Left kidney (tissue), 2 donors: ENCODE data around the gene ARHGAP45. TPM values are rescaled to one million over a fixed set of nuclear protein-coding genes. Genes with fewer than 3 reads are reported as not detected.

Experiments
- DNase-seq: peaks from one replicate; pipeline ENCODE4 v3.0.0-alpha.2; 2013
- polyA plus RNA-seq: library from polyadenylated mRNA; unstranded; fragments of 120-200 nt; gene quantifications from one replicate; pipeline ENCODE4 v1.2.1, GENCODE V29; 2013; ENCODE audit not compliant: insufficient read length

The ARHGAP45 gene
- polyA plus RNA-seq, 1 donor, result 7.2 TPM

GRCh38 chr19:1085676-1086442, 18.9 kb downstream of the ARHGAP45 start:
- DNase-seq, result no peak

DNA sequence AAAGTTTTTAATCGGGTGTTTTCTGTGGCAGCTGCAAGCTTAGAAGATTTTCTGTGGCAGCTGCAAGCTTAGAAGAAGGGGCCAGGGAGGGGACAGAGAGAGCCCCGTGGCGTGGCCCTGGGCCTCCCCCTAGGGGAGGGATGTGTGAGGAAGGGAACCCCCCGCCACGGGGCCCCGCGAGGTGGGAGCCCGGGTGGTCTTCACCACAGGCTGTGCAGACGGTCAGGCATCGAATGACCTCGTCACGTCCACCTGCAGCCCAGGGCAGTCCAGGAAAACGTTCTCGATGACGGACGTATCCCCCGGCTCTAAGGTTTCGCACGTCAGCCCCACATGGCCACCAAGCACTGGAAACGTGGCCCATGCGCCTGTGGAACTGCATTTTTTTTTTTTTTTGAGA, 19.6 kb downstream of the ARHGAP45 start:
- DNase-seq, result no peak

GRCh38 chr19:1087813-1088415, 20.9 kb downstream of the ARHGAP45 start:
- no peak for DNase-seq

DNA sequence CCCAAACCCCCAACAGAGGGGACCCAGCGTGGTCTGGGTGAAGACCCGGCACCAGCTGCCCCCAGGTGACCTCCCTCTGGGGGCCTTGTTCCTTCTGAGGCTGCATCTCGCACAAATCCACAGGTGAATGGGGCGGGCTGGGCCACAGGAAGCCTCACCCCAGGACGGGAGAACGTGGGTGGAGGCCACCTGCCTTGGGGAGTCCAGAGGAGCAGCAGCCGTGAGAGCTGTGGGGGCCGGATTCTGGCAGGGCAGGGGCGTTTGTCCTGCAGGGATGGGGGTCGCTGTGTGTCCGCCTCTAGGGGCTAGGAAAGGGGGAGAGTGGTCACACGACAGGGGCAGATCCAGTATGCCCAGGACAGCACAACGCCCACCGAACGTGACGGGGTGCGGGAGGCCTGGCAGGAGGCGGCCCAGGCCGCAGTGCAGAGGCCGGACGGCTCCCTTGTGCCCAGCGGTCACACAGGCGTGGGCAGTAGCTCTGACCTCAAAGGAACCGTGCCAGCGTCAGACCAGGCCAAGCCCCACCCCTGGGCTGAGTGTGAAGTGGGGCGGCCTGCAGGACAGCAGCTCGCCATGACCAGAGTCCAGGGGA, 21.5 kb downstream of the ARHGAP45 start:
- no peak for DNase-seq

- DNase-seq, result no peak
Measured at GRCh38 chr19:1089126-1089771, 22.3 kb downstream of the ARHGAP45 start.

DNA sequence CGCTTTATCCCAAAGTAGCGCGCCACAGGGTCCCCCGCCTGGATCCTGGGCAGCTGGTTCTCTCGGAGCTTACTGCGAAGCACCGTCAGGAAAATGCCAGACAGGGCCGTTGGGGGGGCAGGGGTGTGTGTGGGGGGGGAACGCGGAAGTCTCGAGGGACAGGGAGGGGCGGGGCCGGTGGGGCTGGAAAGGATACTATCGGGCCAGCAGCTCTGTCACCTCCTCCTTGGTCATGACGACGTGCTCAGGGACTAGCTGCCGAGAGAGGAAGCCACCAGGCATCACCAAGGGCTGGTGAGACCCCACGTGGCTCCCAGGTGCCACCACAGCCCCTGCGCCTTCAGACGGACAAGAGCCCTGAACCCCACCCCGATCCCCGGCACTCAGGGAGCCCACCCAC, 22.9 kb downstream of the ARHGAP45 start:
- DNase-seq, result no peak

- DNase-seq, result no peak
Measured at GRCh38 chr19:1090731-1091543, 24.0 kb downstream of the ARHGAP45 start.

DNA sequence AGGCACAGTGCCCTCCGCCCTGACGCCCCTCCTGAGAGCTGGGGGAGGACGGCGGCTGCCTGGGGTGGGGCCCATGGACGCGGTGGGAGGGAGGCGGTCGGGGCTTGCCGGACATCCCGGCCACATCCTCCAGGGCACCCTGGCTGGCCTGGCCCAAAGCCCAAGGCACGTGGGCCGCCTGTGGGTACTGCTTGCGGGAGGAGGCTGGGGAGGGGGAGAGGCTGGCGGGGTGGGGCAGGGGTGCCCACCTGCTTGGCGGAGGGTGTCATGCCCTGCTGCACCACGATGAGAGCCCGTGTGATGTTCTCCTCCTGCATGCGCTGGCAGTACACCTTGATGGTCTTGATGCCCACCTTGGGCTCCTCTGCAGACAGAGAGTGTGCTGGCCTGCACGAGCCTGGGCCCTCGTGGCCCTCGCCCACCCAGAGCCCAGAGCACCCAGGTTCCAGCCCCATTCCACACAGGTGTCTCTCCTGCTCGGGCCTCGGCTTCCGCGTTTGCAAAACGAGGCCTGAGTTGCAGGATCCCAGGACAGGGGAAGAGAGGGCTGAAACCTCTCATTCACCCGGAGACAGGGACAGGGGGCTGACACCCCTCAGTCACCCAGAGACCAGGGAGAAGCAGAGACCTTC, 24.7 kb downstream of the ARHGAP45 start:
- DNase-seq, result no peak

DNA sequence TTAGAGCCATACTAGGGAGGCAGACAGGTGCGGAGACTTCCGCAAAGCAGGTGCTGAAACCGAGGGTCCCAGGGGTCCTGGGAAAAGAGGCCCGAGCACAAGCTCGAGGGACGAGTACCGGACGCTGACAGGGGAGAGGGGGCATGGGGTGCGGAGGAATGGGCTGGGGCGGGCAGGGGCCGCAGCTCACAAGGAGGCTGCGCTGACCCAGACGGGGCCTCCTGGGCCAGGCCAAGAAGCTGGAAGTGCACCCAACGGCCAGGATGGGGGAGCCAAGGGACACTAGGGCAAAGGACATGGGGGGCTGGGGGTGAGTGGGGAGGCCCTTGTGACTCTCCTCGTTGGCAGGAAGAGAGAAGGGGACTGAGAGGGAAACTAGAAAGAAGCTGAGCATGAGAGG, 26.4 kb downstream of the ARHGAP45 start:
- DNase-seq, result no peak

DNA sequence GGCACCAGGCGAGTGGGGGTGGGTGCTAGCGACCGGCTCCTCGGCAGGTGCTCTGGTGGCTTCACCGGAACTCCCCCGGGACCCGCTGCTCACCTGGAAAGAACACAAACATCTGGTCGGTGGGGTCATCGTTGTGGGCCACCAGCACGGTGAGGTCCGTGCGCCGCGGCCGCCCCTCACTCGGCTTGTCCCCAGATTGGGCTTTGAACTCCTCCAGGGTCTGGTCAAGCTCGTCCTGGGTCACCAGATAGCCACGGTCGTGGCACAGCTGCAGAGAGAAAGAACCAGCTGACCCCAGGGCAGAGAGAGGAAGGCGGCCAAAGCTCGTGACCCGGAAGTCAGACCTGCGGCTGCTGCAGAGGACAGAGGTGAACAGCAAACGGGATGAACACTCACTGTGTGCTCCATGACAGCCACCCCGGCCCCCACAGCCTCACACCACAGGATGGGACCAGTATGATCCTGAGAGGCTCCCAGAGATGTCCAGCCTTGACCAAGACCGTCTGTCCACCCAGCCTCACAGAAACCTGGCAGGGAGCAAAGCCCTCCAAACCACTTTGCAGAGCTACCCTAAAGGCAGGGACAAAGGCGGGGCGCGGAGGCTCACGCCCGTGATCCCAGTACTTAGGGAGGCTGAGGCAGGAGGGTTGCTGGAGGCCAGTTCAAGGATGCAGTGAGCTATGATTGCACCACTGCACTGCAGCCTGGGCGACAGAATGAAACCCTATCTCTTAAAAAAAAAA, 27.0 kb downstream of the ARHGAP45 start:
- DNase-seq, result no peak

DNA sequence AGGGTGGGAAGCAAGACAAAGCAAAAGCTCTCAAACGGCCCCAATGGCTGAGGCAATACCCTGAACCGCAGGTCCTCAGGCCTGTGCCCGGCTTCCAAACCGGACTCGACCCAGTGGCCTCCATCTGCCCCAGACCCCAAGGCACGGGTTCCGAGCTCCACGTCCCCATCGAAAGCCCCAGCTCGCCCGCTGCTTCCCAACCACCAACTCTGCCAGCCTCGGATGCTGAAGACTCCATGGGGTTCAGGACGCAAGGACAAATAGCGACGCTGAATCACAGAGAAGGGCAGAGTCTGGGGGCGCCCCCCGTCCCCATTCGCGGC, 27.6 kb downstream of the ARHGAP45 start:
- DNase-seq, result no peak

GRCh38 chr19:1094978-1095701, 28.2 kb downstream of the ARHGAP45 start, which contains the start of gene POLR2E:
POLR2E (minus strand) TSS chr19:1095375; CDS start chr19:1095315, 60 bp downstream.
- peak; percentile 96 for DNase-seq

GRCh38 chr19:1097810-1098176, 30.8 kb downstream of the ARHGAP45 start:
- DNase-seq, result no peak

DNA sequence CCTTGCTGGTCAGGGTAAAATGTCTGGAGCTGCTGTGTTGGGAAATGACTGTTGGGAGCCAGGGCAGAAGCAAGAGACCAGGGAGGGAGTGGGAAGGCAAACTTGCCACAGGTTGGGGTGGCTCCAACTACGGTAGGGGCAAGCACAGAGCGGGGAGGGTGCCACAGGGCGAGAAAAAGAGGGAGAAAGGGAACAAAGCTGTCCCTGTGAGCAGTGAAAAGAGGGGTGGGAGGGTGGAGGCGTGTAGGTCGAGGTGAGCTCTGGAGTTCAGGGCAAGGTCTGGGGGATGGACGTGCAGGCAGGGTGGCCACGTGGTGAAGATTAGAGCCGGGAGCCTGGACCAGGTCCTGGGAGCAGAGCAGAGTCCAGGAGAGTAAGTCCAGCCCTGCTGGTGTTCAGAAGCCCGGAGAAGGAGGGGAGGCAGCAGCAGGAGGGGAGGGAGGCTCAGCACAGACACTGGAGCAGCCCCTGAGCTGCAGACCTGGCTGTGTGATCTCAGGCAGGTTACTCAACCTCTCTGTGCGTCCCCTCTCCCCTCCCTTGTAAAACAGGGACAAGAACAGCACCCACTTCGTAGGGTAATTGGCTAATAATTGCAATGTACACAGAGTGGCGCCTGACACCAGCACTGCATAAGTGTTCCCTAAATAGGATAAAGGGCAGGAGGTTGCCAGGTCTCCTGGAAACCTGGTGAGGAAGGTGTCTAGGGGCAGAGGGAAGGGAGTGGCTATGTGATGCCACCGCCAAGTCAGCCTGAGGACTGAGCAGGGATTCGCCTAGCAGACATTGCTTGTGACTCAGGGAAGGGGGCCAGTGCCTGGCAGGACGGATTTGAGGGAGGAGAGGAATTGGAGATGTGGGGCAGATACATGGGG, 31.4 kb downstream of the ARHGAP45 start:
- no peak for DNase-seq

GRCh38 chr19:1101337-1101698, 34.4 kb downstream of the ARHGAP45 start:
- no peak for DNase-seq

GRCh38 chr19:1102407-1103131, 35.6 kb downstream of the ARHGAP45 start:
- no peak for DNase-seq

DNA sequence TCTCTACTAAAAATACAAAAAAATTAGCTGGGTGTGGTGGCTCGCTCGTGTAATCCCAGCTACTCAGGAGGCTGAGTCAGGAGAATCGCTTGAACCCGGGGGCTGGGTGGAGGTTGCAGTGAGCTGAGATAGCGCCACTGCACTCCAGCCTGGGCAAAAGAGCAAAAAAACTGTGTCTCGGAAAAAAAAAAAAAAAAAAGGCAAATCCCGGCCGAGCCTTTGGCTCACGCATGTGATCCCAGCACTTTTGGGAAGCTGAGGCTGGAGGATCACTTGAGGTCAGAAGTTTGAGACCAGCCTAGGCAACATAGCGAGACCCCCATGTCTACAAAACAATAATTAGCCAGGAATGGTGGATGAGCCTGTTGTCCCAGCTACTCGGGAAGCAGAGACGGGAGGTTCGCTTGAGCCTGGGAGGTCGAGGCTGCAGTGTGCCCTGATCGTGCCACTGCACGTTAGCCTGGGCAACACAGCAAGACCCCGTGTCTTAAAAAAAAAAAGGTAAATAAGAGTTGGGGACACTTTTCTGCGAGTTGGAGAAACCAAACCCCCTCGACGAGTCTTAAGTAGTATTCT, 36.3 kb downstream of the ARHGAP45 start:
- no peak for DNase-seq

DNA sequence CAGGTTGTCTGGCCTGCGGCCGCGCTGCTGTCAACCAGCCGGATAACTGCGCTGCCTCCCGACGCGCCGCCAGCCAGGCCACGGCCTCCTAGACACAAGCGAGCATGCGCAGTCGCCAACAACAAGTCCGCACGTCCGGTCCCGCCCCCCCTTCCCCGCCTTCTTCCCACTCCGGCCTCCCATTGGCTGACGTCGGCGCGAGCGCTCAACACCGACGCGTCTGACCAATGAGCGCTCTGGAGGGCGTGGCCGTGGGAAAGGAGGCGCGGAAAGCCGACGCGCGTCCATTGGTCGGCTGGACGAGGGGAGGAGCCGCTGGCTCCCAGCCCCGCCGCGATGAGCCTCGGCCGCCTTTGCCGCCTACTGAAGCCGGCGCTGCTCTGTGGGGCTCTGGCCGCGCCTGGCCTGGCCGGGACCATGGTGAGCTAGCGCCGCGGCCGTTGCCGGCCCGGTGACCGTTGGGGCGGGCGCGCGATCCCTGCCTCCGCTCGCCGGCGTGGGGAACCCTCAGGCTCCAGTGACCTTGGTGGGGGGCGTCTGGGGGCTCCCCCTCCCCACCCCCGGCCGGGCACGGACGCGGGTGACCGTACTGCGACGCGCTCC, 36.8 kb downstream of the ARHGAP45 start, which contains the start of gene GPX4:
Gene GPX4 (plus strand): TSS at position 287 of the 603 bp plus-strand sequence. CDS start 50 bp downstream, at position 337.
- peak; percentile 99 for DNase-seq
